ENCODE results near the gene WDR49.

WDR49 gene

GRCh38 chr3:167572991-167573390 lies 80.8 kb downstream of the WDR49 start:
- H3K4me3 ChIP-seq (ENCODE audit: low read depth, low read length): no peak overlapping the region
- no peak for DNase-seq (ENCODE audit: low read depth, low spot score)
- in situ Hi-C loops (cut with HindIII; ENCODE audit: low sequenced_read_pairs): no loop called here
- no peak for TF ChIP-seq CTCF (IDR thresholded peaks at IDR 0.05; ENCODE audit: low read depth, low read length)

GRCh38 chr3:167568634-167569033 lies 85.1 kb downstream of the WDR49 start:
- DNase-seq (ENCODE audit: low read depth, low spot score): no peak
- H3K4me3 ChIP-seq (ENCODE audit: low read depth, low read length): no peak overlapping the region
- in situ Hi-C loops (cut with HindIII; ENCODE audit: low sequenced_read_pairs): no loop called here
- no peak for TF ChIP-seq CTCF (IDR thresholded peaks at IDR 0.05; ENCODE audit: low read depth, low read length)

- no peak for TF ChIP-seq CTCF (IDR thresholded peaks at IDR 0.05; ENCODE audit: low read depth, low read length)
Measured at GRCh38 chr3:167565489-167565888, 88.3 kb downstream of the WDR49 start.

GRCh38 chr3:167564612-167565011 lies 89.1 kb downstream of the WDR49 start:
- in situ Hi-C loops (cut with HindIII; ENCODE audit: low sequenced_read_pairs): no loop called here
- DNase-seq (ENCODE audit: low read depth, low spot score): no peak
- TF ChIP-seq CTCF (IDR thresholded peaks at IDR 0.05; ENCODE audit: low read depth, low read length): no peak
- H3K4me3 ChIP-seq (ENCODE audit: low read depth, low read length): no peak overlapping the region

More at GRCh38 chr3:167565489-167565888, 88.3 kb downstream of the WDR49 start:
- in situ Hi-C loops (cut with HindIII; ENCODE audit: low sequenced_read_pairs): no loop called here
- no peak overlapping the region for H3K4me3 ChIP-seq (ENCODE audit: low read depth, low read length)
- DNase-seq (ENCODE audit: low read depth, low spot score): no peak

GRCh38 chr3:167559924-167560323 lies 93.8 kb downstream of the WDR49 start:
- no peak for DNase-seq (ENCODE audit: low read depth, low spot score)
- no peak for TF ChIP-seq CTCF (IDR thresholded peaks at IDR 0.05; ENCODE audit: low read depth, low read length)
- in situ Hi-C loops (cut with HindIII; ENCODE audit: low sequenced_read_pairs): no loop called here

GRCh38 chr3:167554898-167555297 lies 98.8 kb downstream of the WDR49 start:
- no peak for TF ChIP-seq CTCF (IDR thresholded peaks at IDR 0.05; ENCODE audit: low read depth, low read length)
- no peak overlapping the region for H3K4me3 ChIP-seq (ENCODE audit: low read depth, low read length)
- DNase-seq (ENCODE audit: low read depth, low spot score): no peak
- in situ Hi-C loops (cut with HindIII; ENCODE audit: low sequenced_read_pairs): no loop called here

More at GRCh38 chr3:167559924-167560323, 93.8 kb downstream of the WDR49 start:
- no peak overlapping the region for H3K4me3 ChIP-seq (ENCODE audit: low read depth, low read length)

- TF ChIP-seq CTCF (IDR thresholded peaks at IDR 0.05; ENCODE audit: low read depth, low read length): no peak
Measured at GRCh38 chr3:167538081-167538480, 115.7 kb downstream of the WDR49 start.

More at GRCh38 chr3:167538081-167538480, 115.7 kb downstream of the WDR49 start:
- DNase-seq (ENCODE audit: low read depth, low spot score): no peak
- in situ Hi-C loops (cut with HindIII; ENCODE audit: low sequenced_read_pairs): no loop called here
- H3K4me3 ChIP-seq (ENCODE audit: low read depth, low read length): no peak overlapping the region
